Measurements from ENCODE around the gene DTWD2.

The DTWD2 gene

GRCh38 chr5:118906947-118907346, 81.4 kb downstream of the DTWD2 start:
- Histone ChIP-seq H3K9me3 (replicated peaks; ENCODE audit: insufficient read depth, low read length) (no peaks in the 10 kb centered on the region), H3K9me2 (replicated peaks; ENCODE audit: insufficient read depth, low read length) (no peaks in the 10 kb centered on the region), H4K20me1 (ENCODE audit: insufficient read depth, low read length) (no peaks in the 10 kb centered on the region), H3K9ac (ENCODE audit: low read length) (no peak overlapping the region), H3K79me2 (ENCODE audit: low read length) (no peaks in the 10 kb centered on the region), H3K27me3 (replicated peaks; ENCODE audit: insufficient read depth, low read length) (no peaks in the 10 kb centered on the region), H3F3A (ENCODE audit: insufficient read depth, low read length) (no peaks in the 10 kb centered on the region), H2AFZ (ENCODE audit: low read length) (no peak overlapping the region), H3K27ac (ENCODE audit: low read length) (no peak overlapping the region), H3K4me3 (ENCODE audit: low read length) (no peak overlapping the region), H3K4me1 (ENCODE audit: low read length) (no peaks in the 10 kb centered on the region), H3K4me2 (ENCODE audit: low read depth, low read length) (no peak overlapping the region), H3K36me3 (replicated peaks; ENCODE audit: insufficient read depth, low read length) (no peaks in the 10 kb centered on the region)
- TF ChIP-seq CTCF (IDR thresholded peaks at IDR 0.05; ENCODE audit: low read length) (no peak), EZH2phosphoT487 (IDR thresholded peaks at IDR 0.05; ENCODE audit: low read length) (no peak), EZH2 (optimal IDR thresholded peaks at IDR 0.05; ENCODE audit: low read depth, low read length) (no peak)
- DNase-seq = no peak

GRCh38 chr5:118905196-118905595, 83.2 kb downstream of the DTWD2 start:
- TF ChIP-seq EZH2phosphoT487 (IDR thresholded peaks at IDR 0.05; ENCODE audit: low read length) (no peak), CTCF (IDR thresholded peaks at IDR 0.05; ENCODE audit: low read length) (no peak), EZH2 (optimal IDR thresholded peaks at IDR 0.05; ENCODE audit: low read depth, low read length) (no peak)
- no peak overlapping the region for H2AFZ ChIP-seq (ENCODE audit: low read length)

GRCh38 chr5:118902656-118903438, 85.5 kb downstream of the DTWD2 start:
- Histone ChIP-seq H3K79me2 (ENCODE audit: low read length) (no peaks in the 10 kb centered on the region), H3K27ac (ENCODE audit: low read length) (no peak overlapping the region), H2AFZ (ENCODE audit: low read length) (no peak overlapping the region), H3K9ac (ENCODE audit: low read length) (no peak overlapping the region), H3K9me3 (replicated peaks; ENCODE audit: insufficient read depth, low read length) (no peaks in the 10 kb centered on the region), H3K4me2 (ENCODE audit: low read depth, low read length) (no peak overlapping the region), H3K9me2 (replicated peaks; ENCODE audit: insufficient read depth, low read length) (no peaks in the 10 kb centered on the region), H3K4me3 (ENCODE audit: low read length) (no peak overlapping the region), H3F3A (ENCODE audit: insufficient read depth, low read length) (no peaks in the 10 kb centered on the region), H3K36me3 (replicated peaks; ENCODE audit: insufficient read depth, low read length) (no peaks in the 10 kb centered on the region), H3K27me3 (replicated peaks; ENCODE audit: insufficient read depth, low read length) (no peaks in the 10 kb centered on the region), H4K20me1 (ENCODE audit: insufficient read depth, low read length) (no peaks in the 10 kb centered on the region), H3K4me1 (ENCODE audit: low read length) (no peaks in the 10 kb centered on the region)
- DNase-seq = no peak
- TF ChIP-seq EZH2phosphoT487 (IDR thresholded peaks at IDR 0.05; ENCODE audit: low read length) (no peak), EZH2 (optimal IDR thresholded peaks at IDR 0.05; ENCODE audit: low read depth, low read length) (no peak), CTCF (IDR thresholded peaks at IDR 0.05; ENCODE audit: low read length) (no peak)

More at GRCh38 chr5:118905196-118905595, 83.2 kb downstream of the DTWD2 start:
- H3K4me2 ChIP-seq (ENCODE audit: low read depth, low read length) = no peak overlapping the region
- no peaks in the 10 kb centered on the region for H3K36me3 ChIP-seq (replicated peaks; ENCODE audit: insufficient read depth, low read length)
- H3F3A ChIP-seq (ENCODE audit: insufficient read depth, low read length) = no peaks in the 10 kb centered on the region
- no peak overlapping the region for H3K27ac ChIP-seq (ENCODE audit: low read length)
- no peak for DNase-seq
- H3K27me3 ChIP-seq (replicated peaks; ENCODE audit: insufficient read depth, low read length) = no peaks in the 10 kb centered on the region
- no peak overlapping the region for H3K9ac ChIP-seq (ENCODE audit: low read length)
- no peaks in the 10 kb centered on the region for H3K79me2 ChIP-seq (ENCODE audit: low read length)
- no peaks in the 10 kb centered on the region for H3K9me3 ChIP-seq (replicated peaks; ENCODE audit: insufficient read depth, low read length)
- no peaks in the 10 kb centered on the region for H4K20me1 ChIP-seq (ENCODE audit: insufficient read depth, low read length)
- no peaks in the 10 kb centered on the region for H3K4me1 ChIP-seq (ENCODE audit: low read length)
- H3K9me2 ChIP-seq (replicated peaks; ENCODE audit: insufficient read depth, low read length) = no peaks in the 10 kb centered on the region
- no peak overlapping the region for H3K4me3 ChIP-seq (ENCODE audit: low read length)

Data from MM.1S (cell line).